Measurements from ENCODE around the gene LRRC26.

GRCh38 chr9:137191245-137191644 lies 21.4 kb upstream of the LRRC26 start:
- TF ChIP-seq CTCF (CRISPR knock-in tag; IDR thresholded peaks at IDR 0.05): no peak
- no peak for TF ChIP-seq ZFY (CRISPR knock-in tag; IDR thresholded peaks at IDR 0.05)
- no peak for TF ChIP-seq PRDM15 (CRISPR knock-in tag; IDR thresholded peaks at IDR 0.05)
- no peak for TF ChIP-seq GPN1 (CRISPR knock-in tag; IDR thresholded peaks at IDR 0.05; ENCODE audit: borderline replicate concordance)
- no peak for TF ChIP-seq LBX2 (CRISPR knock-in tag; IDR thresholded peaks at IDR 0.05; ENCODE audit: borderline replicate concordance)
- no peak for TF ChIP-seq ZSCAN29 (CRISPR knock-in tag; conservative IDR thresholded peaks at IDR 0.05)
- no peak for TF ChIP-seq KDM5A (IDR thresholded peaks at IDR 0.05; ENCODE audit: borderline replicate concordance, low read length)
- no peak for TF ChIP-seq ZNF530 (CRISPR knock-in tag; IDR thresholded peaks at IDR 0.05; ENCODE audit: low read depth)
- TF ChIP-seq ZZZ3 (CRISPR knock-in tag; IDR thresholded peaks at IDR 0.05; ENCODE audit: borderline replicate concordance): no peak
- TF ChIP-seq, protein P1, sequence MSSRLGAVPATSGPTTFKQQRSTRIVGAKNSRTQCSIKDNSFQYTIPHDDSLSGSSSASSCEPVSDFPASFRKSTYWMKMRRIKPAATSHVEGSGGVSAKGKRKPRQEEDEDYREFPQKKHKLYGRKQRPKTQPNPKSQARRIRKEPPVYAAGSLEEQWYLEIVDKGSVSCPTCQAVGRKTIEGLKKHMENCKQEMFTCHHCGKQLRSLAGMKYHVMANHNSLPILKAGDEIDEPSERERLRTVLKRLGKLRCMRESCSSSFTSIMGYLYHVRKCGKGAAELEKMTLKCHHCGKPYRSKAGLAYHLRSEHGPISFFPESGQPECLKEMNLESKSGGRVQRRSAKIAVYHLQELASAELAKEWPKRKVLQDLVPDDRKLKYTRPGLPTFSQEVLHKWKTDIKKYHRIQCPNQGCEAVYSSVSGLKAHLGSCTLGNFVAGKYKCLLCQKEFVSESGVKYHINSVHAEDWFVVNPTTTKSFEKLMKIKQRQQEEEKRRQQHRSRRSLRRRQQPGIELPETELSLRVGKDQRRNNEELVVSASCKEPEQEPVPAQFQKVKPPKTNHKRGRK (CRISPR knock-in tag; IDR thresholded peaks at IDR 0.05): no peak
- no peak for TF ChIP-seq ZBTB26 (CRISPR knock-in tag; IDR thresholded peaks at IDR 0.05; ENCODE audit: borderline replicate concordance)
- TF ChIP-seq ZNF24 (IDR thresholded peaks at IDR 0.05): no peak
- TF ChIP-seq POLR2A (IDR thresholded peaks at IDR 0.05; ENCODE audit: insufficient read depth in 1 of 2, low read depth in 2 of 2, low read length in 2 of 2): no peak
- no peak for TF ChIP-seq TFE3 (CRISPR knock-in tag; IDR thresholded peaks at IDR 0.05)

All from HepG2 (cell line).